Nephron (organoid): Measurements from ENCODE around the gene LELP1.

Experiments
- H3K27ac Mint-ChIP-seq, 3 experiments: 2 replicates each; pipeline ENCODE4 v1.8.0; 2020; ENCODE audit warnings: mixed read lengths in 3 of 3, mild to moderate bottlenecking in 2 of 3, moderate library complexity in 1 of 3
- H3K27me3 Mint-ChIP-seq: 2 replicates; pipeline ENCODE4 v1.8.0; 2021; ENCODE audit warnings: low read depth, mild to moderate bottlenecking, moderate library complexity, mixed read lengths
- H3K36me3 Mint-ChIP-seq: 2 replicates; pipeline ENCODE4 v1.8.0; 2020; ENCODE audit warnings: low read depth, mixed read lengths
- H3K4me1 Mint-ChIP-seq: 2 replicates; pipeline ENCODE4 v1.8.0; 2020; ENCODE audit warnings: mixed read lengths
- H3K4me3 Mint-ChIP-seq, 3 experiments: 2 replicates each; pipeline ENCODE4 v1.8.0; 2020; ENCODE audit warnings: mild to moderate bottlenecking in 3 of 3, mixed read lengths in 3 of 3, moderate library complexity in 2 of 3
- H3K9me3 Mint-ChIP-seq: 2 replicates; pipeline ENCODE4 v1.8.0; 2020; ENCODE audit warnings: mixed read lengths
- TF ChIP-seq, protein P1 (sequence below), 3 experiments: fragments of 200-600 bp; sonication (generic); IDR thresholded peaks; one replicate each; pipeline ENCODE4 v1.5.0; 2021; ENCODE audit warnings: antibody characterized with exemption in 3 of 3; ENCODE audit not compliant: unreplicated experiment in 3 of 3

Gene LELP1

DNA sequence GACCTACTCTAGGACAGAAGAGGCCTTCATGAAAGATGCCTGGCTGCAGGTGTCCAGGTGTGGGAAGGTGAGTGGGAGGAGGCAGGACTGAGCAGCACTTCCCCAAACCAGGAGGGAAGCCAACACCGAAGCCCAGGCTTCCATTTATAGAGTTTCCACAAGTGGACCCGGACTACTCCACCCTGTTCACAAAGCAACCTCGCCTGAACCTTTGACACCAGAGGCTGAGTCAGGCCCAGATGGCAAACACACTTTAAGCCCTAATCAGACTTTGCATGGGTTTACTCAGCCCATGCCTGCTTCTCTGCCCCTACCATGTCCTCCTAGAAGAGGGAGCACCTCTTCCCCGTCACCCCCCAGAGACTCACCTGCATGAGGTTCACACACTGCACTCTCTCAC is 28.1 kb downstream of the LELP1 start:
- no peaks in the 10 kb centered on the region for H3K4me1 Mint-ChIP-seq
- H3K9me3 Mint-ChIP-seq = no peaks in the 10 kb centered on the region
- TF ChIP-seq, protein P1, sequence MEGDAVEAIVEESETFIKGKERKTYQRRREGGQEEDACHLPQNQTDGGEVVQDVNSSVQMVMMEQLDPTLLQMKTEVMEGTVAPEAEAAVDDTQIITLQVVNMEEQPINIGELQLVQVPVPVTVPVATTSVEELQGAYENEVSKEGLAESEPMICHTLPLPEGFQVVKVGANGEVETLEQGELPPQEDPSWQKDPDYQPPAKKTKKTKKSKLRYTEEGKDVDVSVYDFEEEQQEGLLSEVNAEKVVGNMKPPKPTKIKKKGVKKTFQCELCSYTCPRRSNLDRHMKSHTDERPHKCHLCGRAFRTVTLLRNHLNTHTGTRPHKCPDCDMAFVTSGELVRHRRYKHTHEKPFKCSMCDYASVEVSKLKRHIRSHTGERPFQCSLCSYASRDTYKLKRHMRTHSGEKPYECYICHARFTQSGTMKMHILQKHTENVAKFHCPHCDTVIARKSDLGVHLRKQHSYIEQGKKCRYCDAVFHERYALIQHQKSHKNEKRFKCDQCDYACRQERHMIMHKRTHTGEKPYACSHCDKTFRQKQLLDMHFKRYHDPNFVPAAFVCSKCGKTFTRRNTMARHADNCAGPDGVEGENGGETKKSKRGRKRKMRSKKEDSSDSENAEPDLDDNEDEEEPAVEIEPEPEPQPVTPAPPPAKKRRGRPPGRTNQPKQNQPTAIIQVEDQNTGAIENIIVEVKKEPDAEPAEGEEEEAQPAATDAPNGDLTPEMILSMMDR (IDR thresholded peaks at IDR 0.05; ENCODE audit: unreplicated experiment in 3 of 3) = no peak
- no peak overlapping the region for H3K4me3 Mint-ChIP-seq
- H3K27me3 Mint-ChIP-seq = peaks cover 9% of the 10 kb centered on the region
- H3K36me3 Mint-ChIP-seq = no peaks in the 10 kb centered on the region
- no peak overlapping the region for H3K27ac Mint-ChIP-seq

DNA sequence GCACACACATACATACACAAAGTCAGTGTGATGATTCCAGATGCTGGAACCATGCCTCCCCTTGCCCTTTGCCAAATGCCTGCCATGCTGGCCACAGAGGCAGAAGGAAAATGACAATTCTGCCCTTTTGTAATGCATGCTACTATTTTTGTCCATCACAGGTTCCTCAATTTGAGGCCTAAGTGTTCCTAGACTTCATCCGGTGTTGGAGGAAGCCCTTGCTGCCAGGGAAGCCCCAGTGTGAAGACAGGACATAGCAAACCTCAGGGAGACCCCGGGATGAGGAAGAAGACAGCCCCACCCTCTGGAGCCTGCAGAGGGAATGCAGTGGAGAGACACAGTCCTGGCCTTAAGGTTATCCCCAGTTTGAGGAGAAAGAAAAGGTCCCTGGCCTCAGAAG is 28.6 kb downstream of the LELP1 start:
- Mint-ChIP-seq H3K9me3 (no peaks in the 10 kb centered on the region), H3K36me3 (no peaks in the 10 kb centered on the region), H3K4me3 (no peak overlapping the region), H3K27me3 (peaks cover 9% of the 10 kb centered on the region), H3K4me1 (no peaks in the 10 kb centered on the region), H3K27ac (no peak overlapping the region)
- TF ChIP-seq, protein P1 (IDR thresholded peaks at IDR 0.05; ENCODE audit: unreplicated experiment in 3 of 3) = no peak

DNA sequence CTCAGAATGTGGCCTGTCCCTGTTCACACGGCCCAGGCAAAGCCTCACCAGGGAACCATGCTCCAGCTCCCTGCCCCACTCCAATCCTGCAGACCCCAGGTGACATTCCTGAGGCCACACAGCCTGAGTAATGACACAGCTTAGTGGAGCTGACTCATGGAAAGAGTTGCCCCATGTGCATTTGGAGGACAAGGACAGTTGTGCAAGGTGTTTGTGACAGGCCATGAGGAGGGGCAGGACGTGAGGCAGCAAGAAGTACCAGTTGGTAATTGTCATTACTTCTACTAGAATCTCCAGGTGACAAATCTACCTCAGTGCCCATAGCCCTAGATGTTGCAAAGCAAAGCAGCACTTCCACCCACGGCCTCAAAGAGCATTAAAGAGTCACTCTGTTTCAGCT is 29.3 kb downstream of the LELP1 start:
- Mint-ChIP-seq H3K9me3 (no peaks in the 10 kb centered on the region), H3K36me3 (no peaks in the 10 kb centered on the region), H3K4me3 (no peak overlapping the region), H3K27me3 (peaks cover 12% of the 10 kb centered on the region), H3K4me1 (no peaks in the 10 kb centered on the region), H3K27ac (no peak overlapping the region)
- TF ChIP-seq, protein P1 (IDR thresholded peaks at IDR 0.05; ENCODE audit: unreplicated experiment in 3 of 3) = no peak

DNA sequence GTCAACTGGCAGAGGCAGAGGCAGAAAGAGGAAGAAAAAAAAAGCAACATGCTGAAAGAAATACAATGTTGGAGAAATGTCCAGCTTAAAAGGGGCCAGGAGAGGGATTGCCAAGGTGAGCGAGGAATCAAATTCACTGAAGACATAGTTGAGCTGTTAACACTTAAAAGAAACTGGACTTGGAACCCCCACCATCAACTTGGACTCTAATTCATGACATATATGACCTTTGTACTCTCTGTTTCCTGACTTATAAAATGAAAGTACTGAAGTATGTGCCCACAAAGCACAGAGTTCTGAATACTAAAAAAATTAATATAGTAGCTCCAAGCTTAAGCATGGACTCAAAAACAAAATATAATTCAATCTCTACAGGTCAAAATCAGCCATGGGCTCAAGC is 30.2 kb downstream of the LELP1 start:
- TF ChIP-seq, protein P1 (IDR thresholded peaks at IDR 0.05; ENCODE audit: unreplicated experiment in 3 of 3) = no peak
- H3K9me3 Mint-ChIP-seq = no peaks in the 10 kb centered on the region
- no peaks in the 10 kb centered on the region for H3K36me3 Mint-ChIP-seq
- no peak overlapping the region for H3K4me3 Mint-ChIP-seq
- H3K27ac Mint-ChIP-seq = no peak overlapping the region
- H3K4me1 Mint-ChIP-seq = no peaks in the 10 kb centered on the region
- H3K27me3 Mint-ChIP-seq = peaks cover 12% of the 10 kb centered on the region

DNA sequence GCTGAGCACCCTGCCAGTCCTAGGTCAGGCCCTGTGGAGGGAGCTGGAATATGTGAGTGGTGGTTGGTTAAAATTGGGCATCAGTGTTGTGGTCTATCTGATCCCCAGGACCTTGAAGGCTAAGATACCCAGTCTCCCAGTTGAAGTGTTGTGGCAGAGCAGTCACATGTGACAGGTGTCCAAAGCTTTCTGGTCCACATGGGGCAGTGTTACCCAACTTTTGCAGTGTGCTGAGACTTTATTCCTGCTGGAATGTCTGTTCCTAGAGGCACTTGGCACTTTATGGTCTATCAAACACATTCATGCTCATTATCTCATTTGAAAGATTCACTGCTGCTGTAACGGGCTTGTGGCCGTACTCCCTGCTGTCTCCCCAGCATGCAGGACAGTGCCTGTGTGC is 35.3 kb downstream of the LELP1 start:
- Mint-ChIP-seq H3K27me3 (peaks cover 12% of the 10 kb centered on the region), H3K36me3 (no peaks in the 10 kb centered on the region), H3K4me1 (no peaks in the 10 kb centered on the region), H3K4me3 (no peak overlapping the region), H3K9me3 (no peaks in the 10 kb centered on the region), H3K27ac (no peak overlapping the region)
- TF ChIP-seq, protein P1 (IDR thresholded peaks at IDR 0.05; ENCODE audit: unreplicated experiment in 3 of 3) = peak; percentile 9 to 20 (median 12)

DNA sequence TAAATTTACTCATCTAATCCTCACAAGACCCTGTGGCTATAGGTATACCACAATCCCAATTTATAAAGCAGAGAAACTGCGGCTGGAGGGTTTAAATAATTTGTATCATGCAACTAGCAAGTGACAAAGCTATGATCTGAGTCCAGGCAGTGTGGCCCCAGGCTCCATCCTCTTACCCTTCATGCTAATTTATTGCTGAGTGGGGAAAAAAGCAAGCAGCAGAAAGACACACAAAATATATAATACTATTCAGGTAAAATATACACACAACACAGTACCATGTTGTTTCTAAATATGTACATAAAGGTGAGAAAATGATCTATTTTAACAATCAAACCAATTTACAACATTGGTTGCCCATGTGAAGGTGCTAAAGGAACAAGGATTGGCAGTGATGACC is 38.9 kb downstream of the LELP1 start:
- Mint-ChIP-seq H3K36me3 (no peaks in the 10 kb centered on the region), H3K4me1 (no peaks in the 10 kb centered on the region), H3K9me3 (no peaks in the 10 kb centered on the region), H3K27ac (no peak overlapping the region), H3K27me3 (peaks cover 4% of the 10 kb centered on the region), H3K4me3 (no peak overlapping the region)
- TF ChIP-seq, protein P1 (IDR thresholded peaks at IDR 0.05; ENCODE audit: unreplicated experiment in 3 of 3) = no peak
